GM23338 (cell line): ENCODE results near the gene ETFBKMT. TPM values are rescaled to one million over a fixed set of nuclear protein-coding genes. Genes with fewer than 3 reads are reported as not detected.
A peak's percentile ranks its signal among the peaks of the same experiment; 100 is the strongest.

Experiments
- ATAC-seq: fragments of 200-7000 bp; cut with Tn5 transposase; 3 replicates; pipeline ENCODE4 v1.9.1; 2020
- DNase-seq: peaks from one replicate; pipeline ENCODE4 v3.0.0-alpha.2; 2015; ENCODE audit warnings: low spot score
- H2AFZ ChIP-seq: fragments of 200-600 bp; sonication (generic); 2 replicates; pipeline ENCODE4 v1.8.0; 2016; ENCODE audit warnings: antibody characterized with exemption, mild to moderate bottlenecking, moderate library complexity
- H3F3A ChIP-seq: fragments of 200-600 bp; sonication (generic); replicated peaks from 2 replicates; pipeline ENCODE4 v1.8.0; 2017; ENCODE audit warnings: antibody characterized with exemption, mixed run types, low read depth
- H3K27ac ChIP-seq: fragments of 200-600 bp; sonication (generic); 2 replicates; pipeline ENCODE4 v1.6.1; 2016; ENCODE audit warnings: low read depth
- H3K27me3 ChIP-seq: fragments of 200-600 bp; sonication (generic); 2 replicates; pipeline ENCODE4 v1.8.0; 2016; ENCODE audit warnings: mild to moderate bottlenecking, mixed run types, moderate library complexity; ENCODE audit not compliant: insufficient read depth
- H3K36me3 ChIP-seq: fragments of 200-600 bp; sonication (generic); 2 replicates; pipeline ENCODE4 v1.8.0; 2016; ENCODE audit warnings: mild to moderate bottlenecking; ENCODE audit not compliant: insufficient read depth
- H3K4me1 ChIP-seq: fragments of 200-600 bp; sonication (generic); 2 replicates; pipeline ENCODE4 v1.8.0; 2016; ENCODE audit warnings: mild to moderate bottlenecking, moderate library complexity; ENCODE audit not compliant: insufficient read depth
- H3K4me2 ChIP-seq: fragments of 200-600 bp; sonication (generic); 2 replicates; pipeline ENCODE4 v1.7.1; 2017; ENCODE audit warnings: mixed run types
- H3K4me3 ChIP-seq: fragments of 200-600 bp; sonication (generic); 2 replicates; pipeline ENCODE4 v1.6.1; 2016; ENCODE audit warnings: mixed run types
- H3K79me2 ChIP-seq: fragments of 200-600 bp; sonication (generic); replicated peaks from 2 replicates; pipeline ENCODE4 v1.8.0; 2017; ENCODE audit warnings: mild to moderate bottlenecking; ENCODE audit not compliant: insufficient read depth
- H3K9me2 ChIP-seq: fragments of 200-600 bp; sonication (generic); 2 replicates; pipeline ENCODE4 v1.8.0; 2017; ENCODE audit not compliant: insufficient read depth
- H4K20me1 ChIP-seq: fragments of 200-600 bp; sonication (generic); replicated peaks from 2 replicates; pipeline ENCODE4 v1.8.0; 2017; ENCODE audit warnings: mild to moderate bottlenecking; ENCODE audit not compliant: insufficient read depth
- H3K27ac Mint-ChIP-seq: 2 replicates; pipeline ENCODE4 v1.8.0; 2020; ENCODE audit warnings: inconsistent platforms, mild to moderate bottlenecking, moderate library complexity, mixed read lengths
- H3K27me3 Mint-ChIP-seq: 3 replicates; pipeline ENCODE4 v1.8.0; 2022; ENCODE audit warnings: low read depth, mild to moderate bottlenecking, moderate library complexity, mixed read lengths, inconsistent platforms; ENCODE audit not compliant: insufficient read depth, poor library complexity
- H3K36me3 Mint-ChIP-seq: 3 replicates; pipeline ENCODE4 v1.8.0; 2021; ENCODE audit warnings: low read depth, mild to moderate bottlenecking, inconsistent platforms, moderate library complexity, mixed read lengths
- H3K4me1 Mint-ChIP-seq: 3 replicates; pipeline ENCODE4 v1.8.0; 2020; ENCODE audit warnings: mild to moderate bottlenecking, inconsistent platforms, mixed read lengths
- H3K4me3 Mint-ChIP-seq: 3 replicates; pipeline ENCODE4 v1.8.0; 2021; ENCODE audit warnings: moderate library complexity, mild to moderate bottlenecking, inconsistent platforms, mixed read lengths
- H3K9me3 Mint-ChIP-seq: 3 replicates; pipeline ENCODE4 v1.8.0; 2020; ENCODE audit warnings: moderate library complexity, mild to moderate bottlenecking, inconsistent platforms, mixed read lengths
- CREB1 ChIP-seq: fragments of 250-450 bp; sonication (Bioruptor Pico); IDR thresholded peaks from 2 replicates; pipeline ENCODE4 v1.5.0; 2020; ENCODE audit warnings: low read depth, mild to moderate bottlenecking, moderate library complexity
- CTCF ChIP-seq, 2 experiments: fragments of 200-600 bp in 1 of 2; sonication (generic) in 1 of 2; conservative IDR thresholded peaks; 2 replicates each; pipeline versions ENCODE4 v1.5.1 to v1.6.1; 2016 to 2017; ENCODE audit warnings: antibody characterized with exemption in 2 of 2, low read depth in 2 of 2, mild to moderate bottlenecking in 2 of 2, moderate library complexity in 1 of 2
- EZH2 ChIP-seq: fragments of 200-600 bp; sonication (generic); IDR thresholded peaks from one replicate; pipeline ENCODE4 v1.8.0; 2017; ENCODE audit warnings: antibody characterized with exemption, mild to moderate bottlenecking, low read depth; ENCODE audit not compliant: unreplicated experiment
- EZH2phosphoT487 ChIP-seq: fragments of 200-600 bp; sonication (generic); IDR thresholded peaks from one replicate; pipeline ENCODE4 v1.8.1; 2018; ENCODE audit warnings: antibody characterized with exemption; ENCODE audit not compliant: unreplicated experiment
- JUNB ChIP-seq: IDR thresholded peaks from one replicate; pipeline ENCODE4 v1.6.1; 2016; ENCODE audit warnings: antibody characterized with exemption; ENCODE audit not compliant: unreplicated experiment
- NANOG ChIP-seq: IDR thresholded peaks from 2 replicates; pipeline ENCODE4 v1.6.1; 2016; ENCODE audit warnings: antibody characterized with exemption, borderline replicate concordance
- POLR2AphosphoS5 ChIP-seq: IDR thresholded peaks from 2 replicates; pipeline ENCODE4 v1.6.1; 2016; ENCODE audit warnings: antibody characterized with exemption, low read depth
- REST ChIP-seq: IDR thresholded peaks from one replicate; pipeline ENCODE4 v1.6.1; 2018; ENCODE audit warnings: antibody characterized with exemption; ENCODE audit not compliant: unreplicated experiment
- STAT1 ChIP-seq: IDR thresholded peaks from one replicate; pipeline ENCODE4 v1.6.1; 2016; ENCODE audit warnings: antibody characterized with exemption; ENCODE audit not compliant: unreplicated experiment
- ZNF114 ChIP-seq: fragments of 250-450 bp; sonication (Bioruptor Pico); IDR thresholded peaks from 2 replicates; pipeline ENCODE4 v1.5.0; 2020; ENCODE audit warnings: mild to moderate bottlenecking, moderate library complexity
- ZNF331 ChIP-seq: fragments of 250-450 bp; sonication (Bioruptor Pico); IDR thresholded peaks from 2 replicates; pipeline ENCODE4 v1.5.0; 2020; ENCODE audit warnings: low read depth, mild to moderate bottlenecking, moderate library complexity
- polyA plus RNA-seq: library from polyadenylated mRNA; unstranded; fragments of >200 nt; fragmentation: Nextera tagmentation; extraction: Ambion mirVana; gene quantifications from 2 replicates; pipeline ENCODE4 v1.2.1, GENCODE V29; 2016
- total RNA-seq: library from RNA; depleted of rRNA; stranded (reverse); fragments of >200 nt; shearing (Covaris generic); gene quantifications from 2 replicates; pipeline ENCODE4 v1.2.3, GENCODE V29; 2014
- TF ChIP-seq, protein P1 (sequence below): fragments of 250-450 bp; sonication (Bioruptor Pico); IDR thresholded peaks from 2 replicates; pipeline ENCODE4 v1.5.0; 2020; ENCODE audit warnings: mild to moderate bottlenecking, moderate library complexity
- TF ChIP-seq, protein P2 (sequence below): IDR thresholded peaks from 2 replicates; pipeline ENCODE4 v1.6.1; 2016; ENCODE audit warnings: antibody characterized with exemption

The ETFBKMT gene
- total and polyA plus RNA-seq, 2 experiments from 2014 or later = 0.79 to 3.2 TPM

DNA sequence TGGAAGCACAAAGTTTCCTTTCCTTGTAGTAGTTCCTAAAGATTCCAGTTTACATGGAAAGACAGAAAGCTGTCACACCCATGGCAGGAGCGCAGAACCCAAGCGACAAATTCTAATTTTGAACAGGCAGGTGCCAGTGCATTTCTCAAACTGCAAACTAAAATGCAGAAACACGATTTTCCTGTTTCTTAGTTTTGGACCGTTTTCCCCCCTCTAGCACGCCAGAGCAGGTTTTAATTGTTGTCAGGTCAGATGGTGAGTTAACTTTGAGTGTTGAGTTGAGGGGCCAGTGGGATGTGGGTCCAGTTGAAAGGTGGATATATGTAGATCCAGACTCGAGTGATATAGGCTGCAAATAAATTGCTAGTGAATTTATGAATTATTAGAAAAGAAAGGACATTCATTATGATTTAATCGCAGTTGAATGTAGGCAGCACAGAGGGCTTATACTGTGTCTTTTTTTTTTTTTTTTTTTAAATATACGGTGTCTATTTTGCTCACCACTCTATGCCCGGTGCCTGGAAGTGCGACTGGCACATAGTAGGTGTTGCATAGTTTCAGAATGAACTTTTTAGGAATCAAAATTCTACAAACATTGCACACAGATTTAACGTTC, 909 bp upstream of the ETFBKMT start:
- Histone ChIP-seq H3K4me2 (peak overlapping the region; percentile 92), H3K4me3 (peak overlapping the region; percentile 77)

More for the DNA sequence above, 909 bp upstream of the ETFBKMT start:
- Histone ChIP-seq H3K36me3 (no peaks in the 10 kb centered on the region), H3K4me1 (peaks cover 10% of the 10 kb centered on the region; the same call in 1 of the 2 replicates), H3K79me2 (no peaks in the 10 kb centered on the region), H3K27me3 (no peaks in the 10 kb centered on the region), H2AFZ (peak overlapping the region; percentile 85), H4K20me1 (no peaks in the 10 kb centered on the region), H3K9me2 (no peaks in the 10 kb centered on the region), H3K27ac (peak overlapping the region; percentile 88), H3F3A (peaks cover 3% of the 10 kb centered on the region)
- peak; percentile 7 for ATAC-seq
- Mint-ChIP-seq H3K27ac (peak overlapping the region; percentile 61), H3K27me3 (peaks cover 2% of the 10 kb centered on the region), H3K4me3 (peak overlapping the region; percentile 98), H3K9me3 (no peaks in the 10 kb centered on the region), H3K36me3 (peaks cover 8% of the 10 kb centered on the region; the same call in 2 of the 3 replicates), H3K4me1 (peaks cover 7% of the 10 kb centered on the region)
- no peak for DNase-seq
- TF ChIP-seq JUNB (no peak), POLR2AphosphoS5 (no peak), EZH2 (no peak), EZH2phosphoT487 (no peak), NANOG (no peak), ZNF331 (CRISPR knock-in tag) (no peak), CREB1 (CRISPR knock-in tag) (no peak), STAT1 (no peak), CTCF (conservative IDR thresholded peaks at IDR 0.05; ENCODE audit: low read depth in 2 of 2) (no peak), ZNF114 (CRISPR knock-in tag) (no peak), REST (no peak)
- TF ChIP-seq, protein P1, sequence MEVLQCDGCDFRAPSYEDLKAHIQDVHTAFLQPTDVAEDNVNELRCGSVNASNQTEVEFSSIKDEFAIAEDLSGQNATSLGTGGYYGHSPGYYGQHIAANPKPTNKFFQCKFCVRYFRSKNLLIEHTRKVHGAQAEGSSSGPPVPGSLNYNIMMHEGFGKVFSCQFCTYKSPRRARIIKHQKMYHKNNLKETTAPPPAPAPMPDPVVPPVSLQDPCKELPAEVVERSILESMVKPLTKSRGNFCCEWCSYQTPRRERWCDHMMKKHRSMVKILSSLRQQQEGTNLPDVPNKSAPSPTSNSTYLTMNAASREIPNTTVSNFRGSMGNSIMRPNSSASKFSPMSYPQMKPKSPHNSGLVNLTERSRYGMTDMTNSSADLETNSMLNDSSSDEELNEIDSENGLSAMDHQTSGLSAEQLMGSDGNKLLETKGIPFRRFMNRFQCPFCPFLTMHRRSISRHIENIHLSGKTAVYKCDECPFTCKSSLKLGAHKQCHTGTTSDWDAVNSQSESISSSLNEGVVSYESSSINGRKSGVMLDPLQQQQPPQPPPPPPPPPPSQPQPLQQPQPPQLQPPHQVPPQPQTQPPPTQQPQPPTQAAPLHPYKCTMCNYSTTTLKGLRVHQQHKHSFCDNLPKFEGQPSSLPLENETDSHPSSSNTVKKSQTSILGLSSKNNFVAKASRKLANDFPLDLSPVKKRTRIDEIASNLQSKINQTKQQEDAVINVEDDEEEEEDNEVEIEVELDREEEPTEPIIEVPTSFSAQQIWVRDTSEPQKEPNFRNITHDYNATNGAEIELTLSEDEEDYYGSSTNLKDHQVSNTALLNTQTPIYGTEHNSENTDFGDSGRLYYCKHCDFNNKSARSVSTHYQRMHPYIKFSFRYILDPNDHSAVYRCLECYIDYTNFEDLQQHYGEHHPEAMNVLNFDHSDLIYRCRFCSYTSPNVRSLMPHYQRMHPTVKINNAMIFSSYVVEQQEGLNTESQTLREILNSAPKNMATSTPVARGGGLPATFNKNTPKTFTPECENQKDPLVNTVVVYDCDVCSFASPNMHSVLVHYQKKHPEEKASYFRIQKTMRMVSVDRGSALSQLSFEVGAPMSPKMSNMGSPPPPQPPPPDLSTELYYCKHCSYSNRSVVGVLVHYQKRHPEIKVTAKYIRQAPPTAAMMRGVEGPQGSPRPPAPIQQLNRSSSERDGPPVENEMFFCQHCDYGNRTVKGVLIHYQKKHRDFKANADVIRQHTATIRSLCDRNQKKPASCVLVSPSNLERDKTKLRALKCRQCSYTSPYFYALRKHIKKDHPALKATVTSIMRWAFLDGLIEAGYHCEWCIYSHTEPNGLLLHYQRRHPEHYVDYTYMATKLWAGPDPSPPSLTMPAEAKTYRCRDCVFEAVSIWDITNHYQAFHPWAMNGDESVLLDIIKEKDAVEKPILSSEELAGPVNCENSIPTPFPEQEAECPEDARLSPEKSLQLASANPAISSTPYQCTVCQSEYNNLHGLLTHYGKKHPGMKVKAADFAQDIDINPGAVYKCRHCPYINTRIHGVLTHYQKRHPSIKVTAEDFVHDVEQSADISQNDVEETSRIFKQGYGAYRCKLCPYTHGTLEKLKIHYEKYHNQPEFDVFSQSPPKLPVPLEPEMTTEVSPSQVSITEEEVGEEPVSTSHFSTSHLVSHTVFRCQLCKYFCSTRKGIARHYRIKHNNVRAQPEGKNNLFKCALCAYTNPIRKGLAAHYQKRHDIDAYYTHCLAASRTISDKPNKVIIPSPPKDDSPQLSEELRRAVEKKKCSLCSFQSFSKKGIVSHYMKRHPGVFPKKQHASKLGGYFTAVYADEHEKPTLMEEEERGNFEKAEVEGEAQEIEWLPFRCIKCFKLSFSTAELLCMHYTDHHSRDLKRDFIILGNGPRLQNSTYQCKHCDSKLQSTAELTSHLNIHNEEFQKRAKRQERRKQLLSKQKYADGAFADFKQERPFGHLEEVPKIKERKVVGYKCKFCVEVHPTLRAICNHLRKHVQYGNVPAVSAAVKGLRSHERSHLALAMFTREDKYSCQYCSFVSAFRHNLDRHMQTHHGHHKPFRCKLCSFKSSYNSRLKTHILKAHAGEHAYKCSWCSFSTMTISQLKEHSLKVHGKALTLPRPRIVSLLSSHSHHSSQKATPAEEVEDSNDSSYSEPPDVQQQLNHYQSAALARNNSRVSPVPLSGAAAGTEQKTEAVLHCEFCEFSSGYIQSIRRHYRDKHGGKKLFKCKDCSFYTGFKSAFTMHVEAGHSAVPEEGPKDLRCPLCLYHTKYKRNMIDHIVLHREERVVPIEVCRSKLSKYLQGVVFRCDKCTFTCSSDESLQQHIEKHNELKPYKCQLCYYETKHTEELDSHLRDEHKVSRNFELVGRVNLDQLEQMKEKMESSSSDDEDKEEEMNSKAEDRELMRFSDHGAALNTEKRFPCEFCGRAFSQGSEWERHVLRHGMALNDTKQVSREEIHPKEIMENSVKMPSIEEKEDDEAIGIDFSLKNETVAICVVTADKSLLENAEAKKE = no peak
- TF ChIP-seq, protein P2, sequence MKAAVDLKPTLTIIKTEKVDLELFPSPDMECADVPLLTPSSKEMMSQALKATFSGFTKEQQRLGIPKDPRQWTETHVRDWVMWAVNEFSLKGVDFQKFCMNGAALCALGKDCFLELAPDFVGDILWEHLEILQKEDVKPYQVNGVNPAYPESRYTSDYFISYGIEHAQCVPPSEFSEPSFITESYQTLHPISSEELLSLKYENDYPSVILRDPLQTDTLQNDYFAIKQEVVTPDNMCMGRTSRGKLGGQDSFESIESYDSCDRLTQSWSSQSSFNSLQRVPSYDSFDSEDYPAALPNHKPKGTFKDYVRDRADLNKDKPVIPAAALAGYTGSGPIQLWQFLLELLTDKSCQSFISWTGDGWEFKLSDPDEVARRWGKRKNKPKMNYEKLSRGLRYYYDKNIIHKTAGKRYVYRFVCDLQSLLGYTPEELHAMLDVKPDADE = no peak
